Measurements from ENCODE around the gene MLH3.

MLH3 gene

GRCh38 chr14:75050852-75051555 lies at the start of gene MLH3:
MLH3 (minus strand) TSS chr14:75051467; CDS start chr14:75049655, 1,812 bp downstream.
- Histone ChIP-seq H3K79me2 (peaks cover 10% of the 10 kb centered on the region), H3K9me3 (ENCODE audit: control insufficient read depth, low read length) (no peaks in the 10 kb centered on the region), H3K9ac (peak within 1 kb of the TSS; percentile 68), H3K36me3 (ENCODE audit: control insufficient read depth, insufficient read depth, low read length) (no peaks in the 10 kb centered on the region), H3K4me2 (ENCODE audit: low read length) (peak within 1 kb of the TSS; percentile 64), H2AFZ (peak within 1 kb of the TSS; percentile 94), H3K27me3 (ENCODE audit: control insufficient read depth, insufficient read depth, low read length) (no peaks in the 10 kb centered on the region), H3K4me1 (peaks cover 6% of the 10 kb centered on the region), H3K27ac (peak within 1 kb of the TSS; percentile 81), H3K4me3 (ENCODE audit: low read depth, low read length) (peak within 1 kb of the TSS; percentile 85)
- TF ChIP-seq, protein P1, sequence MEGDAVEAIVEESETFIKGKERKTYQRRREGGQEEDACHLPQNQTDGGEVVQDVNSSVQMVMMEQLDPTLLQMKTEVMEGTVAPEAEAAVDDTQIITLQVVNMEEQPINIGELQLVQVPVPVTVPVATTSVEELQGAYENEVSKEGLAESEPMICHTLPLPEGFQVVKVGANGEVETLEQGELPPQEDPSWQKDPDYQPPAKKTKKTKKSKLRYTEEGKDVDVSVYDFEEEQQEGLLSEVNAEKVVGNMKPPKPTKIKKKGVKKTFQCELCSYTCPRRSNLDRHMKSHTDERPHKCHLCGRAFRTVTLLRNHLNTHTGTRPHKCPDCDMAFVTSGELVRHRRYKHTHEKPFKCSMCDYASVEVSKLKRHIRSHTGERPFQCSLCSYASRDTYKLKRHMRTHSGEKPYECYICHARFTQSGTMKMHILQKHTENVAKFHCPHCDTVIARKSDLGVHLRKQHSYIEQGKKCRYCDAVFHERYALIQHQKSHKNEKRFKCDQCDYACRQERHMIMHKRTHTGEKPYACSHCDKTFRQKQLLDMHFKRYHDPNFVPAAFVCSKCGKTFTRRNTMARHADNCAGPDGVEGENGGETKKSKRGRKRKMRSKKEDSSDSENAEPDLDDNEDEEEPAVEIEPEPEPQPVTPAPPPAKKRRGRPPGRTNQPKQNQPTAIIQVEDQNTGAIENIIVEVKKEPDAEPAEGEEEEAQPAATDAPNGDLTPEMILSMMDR (IDR thresholded peaks at IDR 0.05): no peak

GRCh38 chr14:75098682-75099081 lies 47.4 kb upstream of the MLH3 start:
- H3K4me3 ChIP-seq (ENCODE audit: low read depth, low read length): no peak overlapping the region
- H3K9ac ChIP-seq: no peak overlapping the region
- no peaks in the 10 kb centered on the region for H3K27me3 ChIP-seq (ENCODE audit: control insufficient read depth, insufficient read depth, low read length)
- no peak overlapping the region for H2AFZ ChIP-seq
- TF ChIP-seq, protein P1 (IDR thresholded peaks at IDR 0.05): no peak
- no peaks in the 10 kb centered on the region for H3K4me1 ChIP-seq
- peaks cover 2% of the 10 kb centered on the region for H3K79me2 ChIP-seq
- no peaks in the 10 kb centered on the region for H3K9me3 ChIP-seq (ENCODE audit: control insufficient read depth, low read length)
- no peaks in the 10 kb centered on the region for H3K36me3 ChIP-seq (ENCODE audit: control insufficient read depth, insufficient read depth, low read length)
- H3K4me2 ChIP-seq (ENCODE audit: low read length): no peak overlapping the region
- no peak overlapping the region for H3K27ac ChIP-seq

DNA sequence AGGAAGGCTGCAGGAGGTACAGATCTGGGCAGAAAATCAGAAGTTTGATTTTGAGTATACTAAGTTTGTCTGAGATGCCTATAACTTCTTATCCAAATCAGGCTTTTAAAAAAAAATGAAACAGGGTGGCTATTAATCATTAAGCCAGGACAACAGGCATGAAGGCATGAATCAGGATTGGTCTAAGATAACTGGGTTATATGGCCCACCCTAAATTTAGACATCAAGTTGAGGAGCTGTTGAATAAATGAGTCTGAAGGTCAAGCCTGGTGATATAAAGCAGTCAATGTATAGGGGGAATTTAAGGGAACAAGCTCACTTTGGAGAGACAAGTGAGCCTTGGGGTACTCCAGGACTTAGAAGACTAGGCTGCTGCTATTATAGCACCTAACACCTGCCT lies 46.9 kb upstream of the MLH3 start:
- Histone ChIP-seq H3K79me2 (peaks cover 2% of the 10 kb centered on the region), H3K27ac (no peak overlapping the region)

DNA sequence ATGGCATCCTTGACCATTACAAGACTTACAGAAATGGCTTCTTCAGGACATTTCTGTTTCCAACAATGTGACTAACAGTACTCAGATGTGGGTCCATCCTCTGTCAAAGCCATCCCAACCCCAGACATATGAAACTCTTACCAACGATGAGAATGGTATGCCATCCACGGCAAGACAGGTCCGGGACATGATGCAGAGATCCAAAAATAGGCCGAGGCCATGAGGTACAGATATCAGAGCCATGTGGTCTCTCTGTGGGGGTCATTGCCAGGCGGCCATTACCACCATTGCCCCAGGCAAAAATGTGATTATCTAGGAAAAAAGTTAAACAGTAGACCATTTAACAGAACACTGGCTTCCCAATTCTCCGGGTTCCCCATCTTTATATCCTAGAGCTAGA lies 45.7 kb upstream of the MLH3 start:
- Histone ChIP-seq H3K27me3 (ENCODE audit: control insufficient read depth, insufficient read depth, low read length) (no peaks in the 10 kb centered on the region), H3K36me3 (ENCODE audit: control insufficient read depth, insufficient read depth, low read length) (no peaks in the 10 kb centered on the region), H3K4me2 (ENCODE audit: low read length) (no peak overlapping the region), H3K9ac (no peak overlapping the region), H3K4me3 (ENCODE audit: low read depth, low read length) (no peak overlapping the region), H3K9me3 (ENCODE audit: control insufficient read depth, low read length) (no peaks in the 10 kb centered on the region), H3K4me1 (no peaks in the 10 kb centered on the region), H2AFZ (no peak overlapping the region), H3K27ac (no peak overlapping the region), H3K79me2 (peaks cover 2% of the 10 kb centered on the region)
- TF ChIP-seq, protein P1 (IDR thresholded peaks at IDR 0.05): no peak

More for the DNA sequence above, 46.9 kb upstream of the MLH3 start:
- Histone ChIP-seq H3K9ac (no peak overlapping the region), H3K4me2 (ENCODE audit: low read length) (no peak overlapping the region), H3K9me3 (ENCODE audit: control insufficient read depth, low read length) (no peaks in the 10 kb centered on the region), H3K4me3 (ENCODE audit: low read depth, low read length) (no peak overlapping the region), H2AFZ (no peak overlapping the region), H3K27me3 (ENCODE audit: control insufficient read depth, insufficient read depth, low read length) (no peaks in the 10 kb centered on the region), H3K4me1 (no peaks in the 10 kb centered on the region), H3K36me3 (ENCODE audit: control insufficient read depth, insufficient read depth, low read length) (no peaks in the 10 kb centered on the region)
- TF ChIP-seq, protein P1 (IDR thresholded peaks at IDR 0.05): no peak

DNA sequence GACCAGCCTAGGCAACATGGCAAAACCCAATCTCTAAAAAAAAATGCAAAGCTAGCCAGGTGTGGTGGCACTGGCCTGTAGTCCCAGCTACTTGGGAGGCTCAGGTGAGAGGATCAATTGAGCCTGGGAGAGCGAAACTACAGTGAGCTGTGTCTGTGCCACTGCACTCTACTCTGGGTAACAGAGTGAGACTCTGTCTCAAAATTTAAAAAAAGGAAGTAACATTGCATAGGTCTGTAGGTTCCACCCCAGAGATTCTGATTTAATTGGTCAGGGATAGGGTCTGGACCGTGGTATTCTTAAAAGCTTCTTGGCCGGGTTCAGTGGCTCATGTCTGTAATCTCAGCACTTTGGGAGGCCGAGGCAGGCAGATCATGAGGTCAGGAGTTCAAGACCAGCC lies 44.4 kb upstream of the MLH3 start:
- Histone ChIP-seq H3K4me3 (ENCODE audit: low read depth, low read length) (no peak overlapping the region), H2AFZ (no peak overlapping the region), H3K27ac (no peak overlapping the region), H3K9ac (no peak overlapping the region), H3K4me2 (ENCODE audit: low read length) (no peak overlapping the region), H3K27me3 (ENCODE audit: control insufficient read depth, insufficient read depth, low read length) (no peaks in the 10 kb centered on the region), H3K4me1 (no peaks in the 10 kb centered on the region), H3K36me3 (ENCODE audit: control insufficient read depth, insufficient read depth, low read length) (no peaks in the 10 kb centered on the region), H3K9me3 (ENCODE audit: control insufficient read depth, low read length) (no peaks in the 10 kb centered on the region), H3K79me2 (peaks cover 2% of the 10 kb centered on the region)
- TF ChIP-seq, protein P1 (IDR thresholded peaks at IDR 0.05): no peak
